ENCODE results near the gene PSMB7. TPM values are rescaled to one million over a fixed set of nuclear protein-coding genes. Genes with fewer than 3 reads are reported as not detected.

The PSMB7 gene
- total RNA-seq, 1 donor from 2014 or later, result 108 TPM

Other genes starting within 250 kb of the PSMB7 start
- gene NEK6, start 157.5 kb downstream of the PSMB7 start, total RNA-seq, result 99.9 to 110 TPM (median 107 TPM) in 3 replicates
- gene ADGRD2, start 35.0 kb upstream of the PSMB7 start, total RNA-seq, result not detected in 3 replicates
- gene NR5A1, start 92.0 kb upstream of the PSMB7 start, total RNA-seq, result not detected in 3 replicates